Lower leg skin (tissue), 3 donors: Measurements from ENCODE around the gene COL25A1.

Experiments used
- CTCF ChIP-seq, 3 donors: fragments of 450-650 bp; IDR thresholded peaks; one replicate each; pipeline ENCODE4 v1.5.1; 2016; ENCODE audit warnings: antibody characterized with exemption in 3 of 3, mild to moderate bottlenecking in 3 of 3, moderate library complexity in 2 of 3
- POLR2A ChIP-seq, 2 donors: fragments of 450-650 bp; IDR thresholded peaks; one replicate each; pipeline ENCODE4 v1.6.1; 2016 to 2017; ENCODE audit warnings: antibody characterized with exemption in 2 of 2, mild to moderate bottlenecking in 1 of 2, moderate library complexity in 1 of 2

- TF ChIP-seq CTCF (IDR thresholded peaks at IDR 0.05) (no peak), POLR2A (IDR thresholded peaks at IDR 0.05) (no peak)
These were observed 401.2 kb downstream of the COL25A1 start for GRCh38 chr4:108901291-108901690.
